ENCODE data around the gene GPR25.
"Not testable (repeated sequence)": the region's sequence is repeated elsewhere in the genome, so short reads cannot be mapped to it uniquely, and the experiment has no call there.

The GPR25 gene

DNA sequence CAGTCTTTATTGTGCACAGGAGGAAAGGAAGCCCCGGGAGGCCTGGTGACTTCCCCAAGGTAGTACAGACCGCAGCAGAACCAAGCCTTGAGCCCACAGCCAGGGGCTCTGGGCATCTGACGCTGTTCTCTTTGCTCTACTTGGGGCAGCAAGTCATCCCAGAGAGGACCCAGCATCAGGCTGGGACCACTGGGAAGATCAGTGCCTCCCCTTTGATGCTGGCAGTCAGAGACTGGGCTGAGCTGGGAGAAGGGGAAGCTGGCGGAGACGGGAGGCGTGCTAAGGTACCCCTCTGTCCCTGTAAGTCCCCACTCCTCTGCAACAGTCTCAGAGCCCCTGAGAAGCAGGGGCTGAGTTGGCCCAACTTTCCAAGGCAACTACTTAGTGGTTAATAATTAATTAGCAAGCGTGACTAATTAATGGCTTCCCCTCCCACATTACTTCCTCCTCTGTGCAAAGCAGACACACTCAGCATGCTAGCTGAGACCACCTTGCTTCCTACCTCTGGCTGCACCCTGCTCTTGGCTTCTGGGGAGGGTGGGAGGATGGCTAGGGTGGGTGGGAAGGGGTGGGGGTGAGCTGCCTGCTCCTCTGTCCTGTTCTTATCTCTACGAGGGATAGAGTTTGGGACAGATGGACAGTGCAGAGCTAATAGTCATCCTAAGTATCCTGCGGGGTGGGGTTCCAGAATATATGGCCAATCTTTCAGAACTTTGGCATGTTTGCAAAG is 23.2 kb downstream of the GPR25 start:
- DNase-seq, result no peak

DNA sequence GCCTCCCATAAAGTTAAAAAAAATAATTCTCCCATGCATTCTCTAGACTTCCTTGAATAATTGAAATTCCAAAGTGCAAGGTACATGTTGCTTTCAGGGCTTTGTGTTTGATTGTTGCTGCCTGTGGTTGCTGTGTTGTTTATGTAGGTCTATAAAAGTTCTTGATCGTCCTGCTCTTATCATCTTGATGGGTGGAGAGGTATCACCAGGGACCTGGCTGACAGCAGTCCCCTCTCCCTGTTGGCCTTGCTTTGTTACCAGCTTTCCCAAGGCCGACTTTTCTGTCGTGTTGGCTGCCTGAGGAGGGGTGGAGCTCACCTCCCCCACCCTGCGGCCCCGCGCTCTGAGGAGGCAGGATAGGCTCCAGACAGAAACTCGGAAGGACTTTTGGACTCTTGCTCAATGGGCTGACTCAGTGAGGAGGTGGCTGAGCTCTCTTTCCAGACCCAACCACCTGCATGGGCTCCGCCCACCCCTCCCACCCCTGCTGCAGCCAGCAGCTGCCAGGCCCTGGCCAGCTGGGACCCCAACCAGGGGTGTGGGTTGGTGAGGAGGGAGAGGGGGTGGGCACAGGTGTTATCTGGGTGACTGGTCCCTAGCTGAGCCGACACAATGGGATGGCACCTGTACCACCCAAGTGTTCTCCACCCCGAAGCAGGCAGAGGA is 23.9 kb downstream of the GPR25 start:
- DNase-seq, result no peak

DNA sequence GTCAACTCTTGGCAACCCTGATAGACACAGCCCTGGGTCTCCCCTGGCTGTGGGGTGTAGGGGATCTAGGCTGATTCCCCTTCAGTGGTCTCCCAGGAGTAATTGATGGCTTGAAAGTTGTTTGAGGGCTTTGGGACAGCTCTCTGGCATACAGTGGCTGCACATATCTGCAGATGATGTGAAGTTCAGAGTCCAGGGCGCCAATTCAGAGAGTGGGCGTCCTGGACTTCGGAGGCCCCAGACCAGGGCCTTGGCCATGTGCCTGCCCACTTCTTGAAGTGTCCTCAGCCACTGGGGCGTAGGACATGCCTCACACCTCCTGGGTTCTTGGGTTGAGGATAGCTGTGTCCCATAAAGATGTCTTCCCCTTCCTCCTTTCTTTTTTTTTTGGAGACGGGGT is 24.5 kb downstream of the GPR25 start:
- no peak for DNase-seq

DNA sequence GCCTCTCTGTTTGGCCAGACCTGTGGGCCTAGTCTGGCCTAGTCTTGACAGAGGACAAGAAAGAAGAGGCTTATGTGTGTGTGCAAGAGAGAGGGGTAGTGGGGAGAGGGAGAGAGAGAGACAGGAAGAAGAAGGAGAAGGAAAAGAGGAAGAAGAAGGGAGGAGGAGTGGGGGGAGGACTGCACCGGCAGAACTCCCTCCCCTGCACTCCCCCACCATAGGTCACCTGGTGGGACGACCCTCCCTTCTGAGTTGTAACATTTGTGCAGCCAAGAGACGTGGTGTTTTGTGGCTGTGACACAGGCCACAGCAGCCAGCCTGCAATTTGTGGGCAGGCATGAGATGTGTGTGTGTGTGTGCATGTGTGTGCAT is 26.2 kb downstream of the GPR25 start:
- no peak for DNase-seq

DNA sequence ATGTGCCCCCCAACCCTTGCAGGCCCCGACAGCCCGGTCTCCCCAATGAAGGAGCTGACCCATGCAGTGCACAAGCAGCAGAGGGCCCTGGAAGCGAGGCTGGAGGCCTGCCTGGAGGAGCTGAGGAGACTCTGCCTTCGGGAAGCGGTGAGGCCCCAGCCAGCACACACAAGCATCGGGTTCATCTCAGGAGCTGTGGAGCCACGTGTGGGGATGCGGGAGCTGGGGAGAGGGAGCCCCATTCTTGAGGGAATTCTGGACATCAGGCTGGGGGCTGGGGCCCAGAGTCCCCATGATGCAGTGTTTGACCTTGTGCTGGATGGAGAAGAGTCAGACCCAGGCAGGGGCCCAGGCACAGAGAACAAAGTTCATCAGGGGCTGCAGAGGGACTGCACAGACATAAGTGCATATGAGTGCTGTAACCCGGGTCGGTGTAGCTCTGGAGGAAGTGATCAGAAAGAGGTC is 26.7 kb downstream of the GPR25 start:
- no peak for DNase-seq

DNA sequence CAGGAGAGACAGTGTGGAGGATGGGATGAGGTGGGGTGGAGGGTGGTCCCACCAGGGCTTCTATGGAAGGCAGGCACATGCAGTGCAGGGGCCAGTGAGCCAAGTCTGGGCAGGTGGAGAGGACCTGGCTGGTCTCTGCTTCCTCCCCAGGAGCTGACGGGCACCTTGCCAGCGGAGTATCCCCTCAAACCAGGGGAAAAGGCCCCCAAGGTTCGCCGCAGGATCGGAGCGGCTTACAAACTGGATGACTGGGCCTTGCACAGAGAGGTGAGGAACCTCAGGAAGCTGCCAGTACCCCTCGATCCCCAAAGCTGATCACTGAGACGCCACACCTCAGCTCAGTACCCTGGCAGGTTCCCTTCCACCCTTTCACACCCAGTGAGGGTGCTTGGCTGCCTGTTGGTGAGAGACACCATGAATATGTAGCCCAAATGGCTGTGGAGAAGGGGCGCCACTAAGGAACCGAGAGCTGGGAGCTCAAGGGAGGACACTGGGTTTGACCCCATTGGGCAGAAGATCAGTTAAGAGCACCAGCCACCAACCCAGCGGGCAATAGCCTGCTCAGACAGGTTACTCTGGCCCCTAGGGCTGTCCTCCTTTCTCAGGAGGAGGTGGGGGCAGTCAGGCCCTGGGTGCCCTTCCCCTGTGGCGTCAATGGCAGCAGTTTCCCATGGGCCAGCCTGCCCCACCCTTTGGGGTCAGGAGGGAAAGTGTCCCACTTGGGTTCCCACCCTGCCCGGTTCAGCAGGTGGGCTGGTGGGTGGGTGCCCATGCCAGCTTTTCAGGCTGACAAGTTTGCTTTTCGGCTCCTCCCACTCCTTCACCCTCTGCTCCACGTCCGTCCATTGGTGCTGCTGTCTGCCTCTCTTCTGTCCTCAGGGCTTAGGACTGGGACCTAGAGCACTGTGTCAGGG is 27.4 kb downstream of the GPR25 start:
- no peak for DNase-seq

DNA sequence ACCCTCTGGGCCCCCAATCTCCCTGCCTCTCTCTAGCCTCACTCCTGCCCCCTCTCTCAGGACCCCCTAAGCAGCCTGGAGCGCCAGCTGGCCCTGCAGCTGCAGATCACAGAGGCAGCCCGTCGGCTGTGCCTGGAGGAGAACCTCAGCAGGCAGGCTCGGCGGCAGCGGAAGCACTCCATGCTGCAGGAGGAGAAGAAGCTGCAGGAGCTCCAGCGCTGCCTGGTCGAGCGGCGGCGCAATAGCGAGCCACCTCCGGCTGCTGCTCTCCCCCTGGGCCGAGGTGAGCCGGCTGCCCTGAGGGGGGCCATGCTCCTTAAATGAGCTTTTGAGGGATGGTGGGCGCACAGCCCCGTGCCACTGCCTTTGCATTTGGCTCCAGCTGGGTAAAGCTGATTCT is 28.1 kb downstream of the GPR25 start:
- no peak for DNase-seq

DNA sequence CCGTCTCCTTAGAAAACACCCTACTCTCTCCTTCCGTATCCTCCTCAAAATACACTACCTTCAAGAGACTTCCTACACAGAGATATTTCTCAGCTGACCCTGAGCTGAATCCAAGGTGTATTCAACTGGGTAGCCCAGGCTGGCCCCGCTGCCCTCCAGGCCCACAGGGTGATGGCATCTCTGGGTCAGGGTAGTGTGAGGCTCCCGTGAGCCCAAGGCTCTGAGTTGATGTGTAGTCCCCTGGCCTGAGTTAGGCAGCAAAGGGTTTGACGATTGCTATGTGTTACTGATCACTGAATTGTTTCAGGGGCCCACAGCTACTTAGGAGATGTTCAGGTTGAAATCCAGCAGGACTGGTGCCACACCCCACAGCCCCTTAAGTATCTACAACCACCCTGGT is 28.6 kb downstream of the GPR25 start:
- no peak for DNase-seq

DNA sequence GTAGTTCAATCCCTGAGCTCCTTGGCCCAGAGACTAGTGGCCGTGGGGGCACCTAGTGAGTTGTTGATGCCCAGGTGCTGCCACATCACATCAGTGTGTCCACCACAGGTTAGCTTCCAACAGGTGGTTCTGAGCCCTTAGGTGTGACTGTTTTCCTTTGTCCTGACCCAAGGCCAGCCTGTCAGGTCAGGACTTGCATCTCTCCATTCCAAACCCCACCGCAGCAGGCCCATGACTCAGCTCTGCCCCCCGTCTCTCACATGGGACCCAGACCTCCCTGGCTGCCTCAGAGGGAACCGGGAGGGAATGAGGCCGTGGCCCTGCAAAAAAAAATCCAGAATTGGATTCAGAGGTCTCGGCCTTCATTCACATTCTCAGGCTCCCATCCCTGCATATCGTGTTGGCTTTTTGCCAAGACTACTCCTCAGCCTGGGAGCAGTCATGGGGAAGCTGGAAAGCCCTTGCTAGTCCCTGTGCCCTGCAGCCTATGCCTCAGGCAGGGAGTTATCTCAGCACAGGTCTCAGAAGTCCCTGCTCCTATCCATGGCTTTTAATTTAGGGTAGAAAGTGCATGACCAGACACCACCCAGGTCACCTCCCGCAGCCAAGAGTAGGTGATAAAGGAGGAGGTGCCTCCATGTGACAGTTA is 29.1 kb downstream of the GPR25 start:
- DNase-seq, result no peak

DNA sequence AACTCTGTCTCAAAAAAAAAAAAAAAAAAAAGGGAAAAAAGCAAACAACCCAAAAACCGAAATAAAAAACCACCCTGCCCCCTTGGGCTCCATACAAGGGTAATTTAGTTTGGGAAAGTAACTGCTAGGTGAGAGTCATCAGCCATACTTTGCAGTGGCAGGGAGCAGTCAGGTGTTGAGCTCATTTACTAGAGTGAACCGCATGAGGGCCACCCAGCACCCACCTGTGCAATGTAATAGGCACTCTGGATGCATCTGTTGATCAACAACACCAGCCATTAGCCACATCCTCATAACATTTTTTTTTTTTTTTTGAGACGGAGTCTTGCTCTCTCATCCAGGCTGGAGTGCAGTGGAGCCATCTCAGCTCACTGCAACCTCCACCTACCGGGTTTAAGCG is 31.0 kb downstream of the GPR25 start:
- DNase-seq, result no peak

DNA sequence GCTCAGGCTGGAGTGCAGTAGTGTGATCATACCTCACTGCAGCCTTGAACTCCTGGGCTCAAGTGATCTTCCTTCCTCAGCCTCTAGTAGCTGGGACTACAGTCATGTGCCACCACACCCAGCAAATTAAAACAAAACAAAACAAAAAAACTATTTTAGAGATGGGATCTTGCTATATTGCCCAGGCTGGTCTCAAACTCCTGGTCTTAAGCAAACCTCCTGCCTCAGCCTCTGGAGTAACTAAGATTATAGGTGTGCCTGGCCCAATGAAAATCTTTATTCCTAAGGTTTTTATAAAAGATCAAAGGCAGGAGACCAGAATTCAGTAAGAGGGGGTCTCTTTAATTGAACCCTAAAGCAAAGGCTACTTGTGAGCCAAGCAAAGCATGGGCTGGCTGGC is 32.0 kb downstream of the GPR25 start:
- no peak for DNase-seq

DNA sequence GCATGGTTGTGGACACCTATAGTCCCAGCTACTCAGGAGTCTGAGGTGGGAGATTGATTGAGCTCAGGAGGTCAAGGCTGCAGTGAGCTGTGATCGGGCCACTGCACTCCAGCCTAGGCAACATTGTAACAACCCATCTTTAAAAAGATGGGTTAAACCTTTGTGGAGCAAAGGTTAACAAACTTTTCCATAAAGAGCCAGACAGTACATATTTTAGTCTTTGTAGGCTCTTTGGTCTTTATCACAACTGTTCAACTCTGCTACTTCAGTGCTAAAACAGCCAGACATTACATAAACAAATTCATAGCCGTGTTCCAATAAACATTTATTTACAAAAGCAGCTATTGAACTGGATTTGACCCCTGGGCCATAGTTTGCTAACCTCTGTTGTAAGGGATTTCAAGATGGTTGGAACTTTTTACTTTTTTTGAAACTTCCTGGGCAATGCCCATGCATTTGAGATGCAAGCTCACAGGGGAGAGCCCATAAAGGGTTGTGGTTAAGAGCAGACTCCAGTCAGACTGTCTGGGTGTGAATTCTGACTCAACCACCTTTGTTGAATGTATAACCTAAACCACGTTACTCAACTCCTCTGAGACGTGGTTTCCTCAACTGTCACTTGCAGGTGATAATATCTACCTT is 32.8 kb downstream of the GPR25 start:
- no peak for DNase-seq

DNA sequence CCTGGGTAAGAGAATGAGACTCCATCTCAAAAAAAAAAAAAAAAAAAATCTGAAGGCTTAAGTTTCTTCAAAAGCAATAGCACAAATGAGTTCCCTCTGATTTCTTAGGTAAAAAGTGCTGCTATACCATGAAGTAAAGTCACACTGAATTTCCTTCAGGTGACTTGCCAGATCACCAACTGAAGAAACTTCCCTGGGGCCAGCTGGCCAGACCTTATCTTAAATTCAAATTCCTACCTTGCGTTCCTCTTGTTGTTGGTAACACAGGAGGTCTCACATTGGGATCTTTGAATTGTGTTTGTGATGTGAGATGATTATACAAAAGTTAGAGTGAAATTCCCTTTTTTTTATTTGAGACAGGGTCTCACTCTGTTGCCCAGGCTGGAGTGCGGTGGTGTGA is 33.7 kb downstream of the GPR25 start:
- DNase-seq, result no peak

DNA sequence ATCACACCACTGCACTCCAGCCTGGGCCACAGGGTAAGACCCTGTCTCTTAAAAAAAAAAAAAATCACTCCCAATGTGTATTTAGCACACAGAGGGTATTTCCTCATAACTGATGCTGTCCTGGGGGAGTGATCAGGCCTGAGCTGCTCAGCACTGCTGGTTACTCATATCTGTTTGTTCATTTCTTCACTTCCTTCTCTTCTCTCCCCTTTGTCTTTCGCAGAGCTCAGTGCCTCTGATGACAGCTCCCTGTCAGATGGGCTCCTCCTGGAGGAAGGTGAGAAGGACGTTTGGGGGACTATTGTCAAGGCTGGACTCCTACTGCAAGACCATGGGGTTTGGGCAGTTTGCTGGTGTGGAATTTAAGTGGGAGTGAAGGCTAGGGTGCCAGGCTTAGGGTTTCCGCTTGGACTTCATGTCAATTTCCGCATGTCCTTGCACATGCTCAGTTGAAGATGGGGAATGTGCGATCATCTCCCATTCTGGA is 34.9 kb downstream of the GPR25 start:
- DNase-seq, result no peak

DNA sequence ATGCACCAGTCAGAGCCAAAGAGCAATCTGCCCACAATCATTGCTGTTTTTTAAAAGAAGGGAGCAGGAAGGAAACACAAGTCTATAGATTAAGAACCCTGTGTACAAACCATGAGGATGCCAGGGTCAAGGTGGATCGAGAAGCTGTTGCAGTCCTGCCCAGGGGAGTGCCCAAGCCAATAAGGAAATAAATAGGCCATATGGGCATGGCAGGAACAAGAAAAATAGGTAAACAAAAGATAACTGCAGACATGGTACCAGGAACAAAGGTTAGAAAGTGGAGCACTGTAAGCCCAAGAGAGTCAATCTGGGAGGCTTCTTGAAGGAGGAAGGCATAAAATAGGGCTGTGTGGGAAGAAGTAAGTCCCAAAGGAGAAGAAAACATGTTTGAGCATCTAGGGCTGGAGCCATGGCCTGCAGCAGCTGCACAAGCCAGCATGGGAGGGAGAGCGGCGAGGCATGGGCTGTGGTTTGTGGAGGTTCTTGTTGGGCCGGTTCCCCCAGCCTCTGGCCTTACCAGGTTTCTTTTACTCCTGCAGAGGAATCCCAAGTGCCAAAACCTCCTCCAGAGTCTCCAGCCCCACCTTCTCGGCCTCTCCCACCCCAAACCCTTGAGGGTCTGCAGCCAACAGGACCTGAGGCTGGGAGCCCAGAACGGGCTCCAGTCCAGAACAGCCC is 35.5 kb downstream of the GPR25 start:
- no peak for DNase-seq

DNA sequence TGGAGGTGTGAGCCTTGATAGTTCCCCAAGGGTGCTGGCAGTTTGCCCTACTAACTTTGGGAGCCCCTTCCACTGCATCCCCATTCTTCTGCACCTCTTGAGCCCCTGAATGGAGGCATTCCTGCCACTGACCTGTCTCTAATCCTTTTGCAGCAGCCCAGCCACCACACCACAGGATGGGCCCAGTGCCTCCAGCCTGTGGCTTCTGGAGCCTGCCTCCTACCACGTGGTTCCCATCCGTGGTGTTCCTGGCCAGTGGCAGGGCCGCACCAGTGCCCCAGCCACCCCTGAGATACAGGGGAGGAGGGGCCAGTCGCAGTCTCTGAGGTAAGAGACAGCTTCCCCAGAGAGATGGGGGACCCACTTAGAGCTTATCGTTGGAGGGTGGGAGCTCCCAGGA is 36.3 kb downstream of the GPR25 start:
- no peak for DNase-seq

DNA sequence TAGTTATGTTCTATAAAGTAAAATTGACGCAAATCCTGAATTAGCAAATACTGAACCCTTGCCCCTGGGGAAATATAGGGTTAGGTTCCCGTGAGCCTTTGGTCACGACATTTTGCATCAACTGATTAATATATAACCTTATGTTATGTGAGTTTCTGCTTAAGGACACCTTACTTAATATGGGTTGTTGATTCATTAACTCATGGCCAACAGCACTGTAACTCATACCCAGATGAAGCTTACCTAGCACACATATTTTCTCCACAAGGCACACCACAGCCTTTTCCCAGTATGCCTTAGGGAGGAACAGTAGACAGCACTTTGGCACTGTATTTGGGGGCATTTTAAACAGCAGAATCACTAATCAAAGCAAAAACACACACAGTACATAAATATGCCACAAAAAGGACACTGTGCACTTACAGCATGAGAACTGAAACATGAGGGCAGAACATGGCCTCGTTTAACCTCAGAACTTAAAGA is 37.0 kb downstream of the GPR25 start:
- DNase-seq, result no peak

DNA sequence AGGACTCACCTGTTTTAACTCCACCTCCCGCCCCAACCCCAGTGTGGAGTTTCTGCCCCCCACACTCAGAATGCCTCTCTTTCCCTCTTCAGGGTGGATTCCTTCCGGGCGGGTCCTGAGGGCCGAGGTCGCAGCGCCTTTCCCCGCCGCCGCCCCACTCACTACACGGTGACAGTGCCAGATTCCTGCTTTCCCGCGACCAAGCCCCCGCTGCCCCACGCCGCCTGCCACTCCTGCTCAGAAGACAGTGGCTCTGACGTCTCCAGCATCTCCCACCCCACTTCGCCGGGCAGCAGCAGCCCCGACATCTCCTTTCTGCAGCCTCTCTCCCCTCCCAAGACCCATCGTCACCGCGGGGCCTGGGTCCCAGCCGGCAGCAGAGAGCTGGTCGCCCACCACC is 38.6 kb downstream of the GPR25 start:
- DNase-seq, result no peak

DNA sequence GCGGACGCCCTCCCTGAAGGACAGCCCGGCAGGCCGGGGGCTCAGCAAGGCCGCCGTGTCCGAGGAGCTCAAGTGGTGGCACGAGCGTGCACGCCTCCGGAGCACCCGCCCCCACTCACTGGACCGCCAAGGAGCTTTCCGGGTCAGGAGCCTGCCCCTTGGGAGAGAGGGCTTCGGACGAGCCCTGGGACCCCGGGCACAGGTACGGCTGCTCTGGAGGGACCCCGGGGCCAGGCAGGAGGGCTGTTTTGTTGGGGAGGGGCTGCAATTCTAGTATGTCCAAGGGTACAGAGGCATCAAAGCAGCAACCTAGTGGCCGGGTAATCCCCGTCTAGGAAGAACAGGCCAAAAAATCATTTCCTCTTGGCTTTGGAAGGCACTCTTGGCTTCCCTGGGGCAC is 39.2 kb downstream of the GPR25 start:
- DNase-seq, result not testable (repeated sequence)

DNA sequence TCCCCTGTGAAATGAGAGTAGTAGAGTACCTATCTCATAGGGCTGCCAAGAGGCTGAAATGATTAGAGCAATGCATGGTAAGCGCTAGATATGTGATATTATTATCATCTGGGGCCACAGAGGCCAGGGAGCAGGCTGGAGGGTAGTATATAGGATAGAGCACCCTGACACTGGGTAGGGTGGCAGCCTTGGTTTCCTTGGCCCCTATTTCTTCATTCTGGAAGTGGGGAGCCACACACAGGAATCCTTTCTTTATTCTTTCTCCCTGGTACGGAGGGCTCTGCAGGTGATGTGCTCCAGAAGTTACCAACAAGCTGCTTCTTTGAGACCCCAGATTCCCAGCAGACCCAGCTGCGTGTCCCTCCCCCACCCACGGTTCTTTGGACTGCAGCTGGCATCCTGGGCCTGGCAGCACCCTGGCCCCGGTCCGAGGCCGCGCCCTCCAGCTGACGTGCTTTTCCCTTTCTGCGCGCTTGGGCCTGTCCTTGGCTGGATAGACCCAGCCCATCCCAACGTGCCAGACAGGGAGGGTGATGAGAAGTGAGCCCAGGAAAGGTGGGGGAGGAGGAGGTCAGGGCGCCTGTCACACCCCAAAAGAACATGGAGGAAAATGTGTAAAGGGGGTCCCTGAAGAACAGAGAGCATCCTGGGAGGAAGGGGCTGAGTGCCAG is 40.1 kb downstream of the GPR25 start:
- no peak for DNase-seq

DNA sequence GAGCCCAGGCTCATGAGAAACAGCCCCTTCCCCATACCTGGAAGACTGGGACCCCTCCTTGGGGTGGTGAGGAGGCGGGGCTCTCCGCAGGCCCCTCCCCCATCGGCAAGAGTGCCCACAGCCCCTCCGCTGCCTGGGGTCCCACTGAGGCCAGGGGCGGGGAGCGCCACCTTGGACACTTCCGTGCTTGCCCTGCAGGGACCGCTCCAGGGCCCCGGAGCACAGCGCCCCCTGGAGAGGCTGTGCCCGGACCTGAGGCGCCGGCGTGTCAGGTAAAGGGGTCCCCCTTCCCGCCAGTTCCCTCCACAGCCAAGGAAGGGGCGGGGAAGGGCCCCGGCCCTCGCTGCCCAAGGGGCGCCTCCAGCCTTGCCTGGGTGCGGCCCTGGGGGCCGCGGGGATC is 43.4 kb downstream of the GPR25 start:
- no peak for DNase-seq
